HEK293T (cell line): ENCODE data around the gene ZBTB4.

ENCODE experiments used
- ARNT ChIP-seq: fragments of 450-650 bp; IDR thresholded peaks from 2 replicates; pipeline ENCODE4 v1.6.1; 2017; ENCODE audit warnings: mild to moderate bottlenecking
- BHLHE40 ChIP-seq: fragments of 450-650 bp; IDR thresholded peaks from 2 replicates; pipeline ENCODE4 v1.6.1; 2016; ENCODE audit warnings: mild to moderate bottlenecking, moderate library complexity, borderline replicate concordance
- ELF4 ChIP-seq: fragments of 450-650 bp; IDR thresholded peaks from 2 replicates; pipeline ENCODE4 v1.6.1; 2017; ENCODE audit warnings: antibody characterized with exemption
- SP1 ChIP-seq: fragments of 450-650 bp; IDR thresholded peaks from 2 replicates; pipeline ENCODE4 v1.6.1; 2017

DNA sequence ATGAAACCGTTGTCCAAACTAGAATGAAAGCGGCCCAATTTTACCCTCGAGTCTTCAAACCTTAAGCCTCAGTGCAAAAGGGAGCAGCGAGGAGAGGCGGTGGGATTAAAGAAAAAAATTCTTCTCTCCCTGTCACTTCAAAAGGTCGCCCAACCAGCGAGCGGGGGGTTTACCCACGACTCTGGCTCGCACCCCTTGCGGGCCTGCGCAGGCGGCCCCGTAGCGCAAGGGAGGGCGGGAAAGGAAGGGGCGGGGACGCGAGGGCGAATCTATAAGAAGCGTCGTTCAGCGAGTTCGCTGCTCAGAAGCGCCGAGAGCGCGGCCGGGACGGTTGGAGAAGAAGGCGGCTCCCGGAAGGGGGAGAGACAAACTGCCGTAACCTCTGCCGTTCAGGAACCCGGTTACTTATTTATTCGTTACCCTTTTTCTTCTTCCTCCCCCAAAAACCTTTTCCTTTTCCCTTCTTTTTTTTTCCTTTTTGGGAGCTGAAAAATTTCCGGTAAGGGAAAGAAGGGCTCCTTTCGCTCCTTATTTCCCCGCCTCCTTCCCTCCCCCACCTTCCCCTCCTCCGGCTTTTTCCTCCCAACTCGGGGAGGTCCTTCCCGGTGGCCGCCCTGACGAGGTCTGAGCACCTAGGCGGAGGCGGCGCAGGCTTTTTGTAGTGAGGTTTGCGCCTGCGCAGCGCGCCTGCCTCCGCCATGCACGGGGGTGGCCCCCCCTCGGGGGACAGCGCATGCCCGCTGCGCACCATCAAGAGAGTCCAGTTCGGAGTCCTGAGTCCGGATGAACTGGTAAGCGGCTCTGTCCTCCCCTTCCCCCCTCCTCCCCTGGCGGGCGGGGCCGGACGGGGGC lies 4.9 kb upstream of the ZBTB4 start, which contains the start of gene POLR2A:
- TF ChIP-seq BHLHE40 (peak; percentile 80; the same call in 1 of the 2 replicates), ARNT (no peak), ELF4 (peak; percentile 99), SP1 (no peak)
